AG09309 (cell line): ENCODE results near the gene RYR1.
"Not testable (repeated sequence)": the region's sequence is repeated elsewhere in the genome, so short reads cannot be mapped to it uniquely, and the experiment has no call there.

Source experiments
- DNase-seq: peaks from one replicate; pipeline ENCODE4 v3.0.0-alpha.2; 2010; ENCODE audit warnings: low read depth
- H3K4me3 ChIP-seq: 2 replicates; pipeline ENCODE4 v1.5.1; 2011; ENCODE audit warnings: mild to moderate bottlenecking, low read depth, low read length, moderate library complexity; ENCODE audit not compliant: control insufficient read depth
- CTCF ChIP-seq: IDR thresholded peaks from 2 replicates; pipeline ENCODE4 v1.5.1; 2011; ENCODE audit warnings: mild to moderate bottlenecking, low read depth, low read length, inconsistent platforms; ENCODE audit not compliant: insufficient read depth, control insufficient read depth; ENCODE audit errors: missing control alignments

RYR1 gene

GRCh38 chr19:38517321-38517720 lies 83.8 kb downstream of the RYR1 start:
- TF ChIP-seq CTCF, result no peak
- DNase-seq, result no peak
- H3K4me3 ChIP-seq, result no peak overlapping the region

DNA sequence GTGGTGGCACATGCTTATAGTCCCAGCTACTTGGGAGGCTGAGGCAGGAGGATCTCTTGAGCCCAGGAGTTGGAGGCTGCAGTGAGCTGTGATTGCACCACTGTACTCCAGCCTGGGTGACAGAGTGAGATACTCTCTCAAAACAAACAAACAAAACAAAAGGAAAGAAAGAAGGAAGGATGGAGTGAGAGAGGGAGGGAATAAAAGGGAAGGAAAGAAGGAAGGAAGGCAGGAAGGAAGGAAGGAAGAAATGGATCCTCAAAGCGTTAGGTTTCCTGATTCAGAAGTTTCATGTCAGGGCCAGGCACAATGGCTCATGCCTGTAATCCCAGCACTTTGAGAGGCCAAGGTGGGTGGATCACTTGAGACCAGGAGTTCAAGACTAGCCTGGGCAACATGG lies 84.5 kb downstream of the RYR1 start:
- not testable (repeated sequence) for H3K4me3 ChIP-seq, DNase-seq

GRCh38 chr19:38519168-38519567 lies 85.7 kb downstream of the RYR1 start:
- no peak for TF ChIP-seq CTCF
- no peak for DNase-seq

GRCh38 chr19:38519988-38520387 lies 86.5 kb downstream of the RYR1 start:
- DNase-seq, result no peak
- TF ChIP-seq CTCF, result no peak
- no peak overlapping the region for H3K4me3 ChIP-seq

More at GRCh38 chr19:38519168-38519567, 85.7 kb downstream of the RYR1 start:
- H3K4me3 ChIP-seq, result no peak overlapping the region

DNA sequence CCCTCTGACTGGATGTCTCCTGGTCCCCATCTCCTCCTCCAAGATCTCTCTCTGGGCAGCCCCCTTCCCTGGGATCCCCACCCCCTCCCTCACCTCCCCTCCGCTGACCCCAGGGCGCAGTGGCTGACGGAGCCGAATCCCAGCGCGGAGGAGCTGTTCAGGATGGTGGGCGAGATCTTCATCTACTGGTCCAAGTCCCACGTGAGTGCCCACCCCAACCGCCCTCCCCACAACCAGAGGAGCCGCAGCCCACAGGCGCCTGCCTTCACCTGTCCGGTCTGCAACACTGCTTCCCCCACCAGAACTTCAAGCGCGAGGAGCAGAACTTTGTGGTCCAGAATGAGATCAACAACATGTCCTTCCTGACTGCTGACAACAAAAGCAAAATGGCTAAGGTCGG lies 89.4 kb downstream of the RYR1 start:
- no peak overlapping the region for H3K4me3 ChIP-seq
- no peak for TF ChIP-seq CTCF
- no peak for DNase-seq

- no peak for DNase-seq
- H3K4me3 ChIP-seq, result no peak overlapping the region
- no peak for TF ChIP-seq CTCF
Measured at GRCh38 chr19:38523319-38523718, 89.8 kb downstream of the RYR1 start.

DNA sequence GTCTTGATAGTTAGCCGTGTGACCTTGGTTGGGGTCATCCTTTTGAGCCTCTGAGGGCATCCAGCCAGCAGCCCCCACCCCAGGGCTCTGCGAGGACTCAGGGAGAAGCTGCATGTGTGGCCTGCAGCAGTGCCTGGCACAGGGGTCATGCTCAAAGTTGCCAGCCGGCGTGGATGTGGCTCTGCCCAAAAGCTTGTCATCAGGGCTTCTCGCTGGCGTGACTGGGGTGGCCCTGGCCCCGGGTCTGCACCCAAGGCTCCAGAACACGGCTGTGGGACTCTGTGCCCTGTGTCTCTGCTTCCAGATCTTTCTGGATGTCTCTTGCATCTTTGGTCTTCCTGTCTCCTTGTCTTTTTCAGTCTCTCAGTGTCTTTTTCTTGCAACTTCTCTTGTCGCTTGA lies 90.9 kb downstream of the RYR1 start:
- H3K4me3 ChIP-seq, result no peak overlapping the region
- no peak for TF ChIP-seq CTCF
- DNase-seq, result no peak
